ENCODE measurements around the gene FCGBP.

Gene FCGBP

DNA sequence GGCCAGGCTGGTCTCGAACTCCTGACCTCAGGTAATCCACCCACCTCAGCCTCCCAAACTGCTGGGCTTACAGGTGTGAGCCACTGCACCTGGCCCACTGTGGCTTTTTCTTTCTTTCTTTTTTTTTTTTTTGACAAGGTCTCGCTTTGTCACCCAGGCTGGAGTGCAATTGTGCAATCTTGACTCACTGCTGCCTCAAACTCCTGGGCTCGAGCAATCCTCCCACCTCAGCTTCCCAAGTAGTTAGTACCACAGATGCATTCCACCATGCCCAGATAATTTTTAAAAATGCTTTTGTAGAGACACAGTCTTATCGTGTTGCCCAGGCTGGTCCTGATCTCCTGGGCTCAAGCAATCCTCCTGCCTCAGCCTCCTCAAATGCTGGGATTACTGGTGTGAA lies 12.1 kb upstream of the FCGBP start:
- DNase-seq (ENCODE audit: low spot score): no peak

DNA sequence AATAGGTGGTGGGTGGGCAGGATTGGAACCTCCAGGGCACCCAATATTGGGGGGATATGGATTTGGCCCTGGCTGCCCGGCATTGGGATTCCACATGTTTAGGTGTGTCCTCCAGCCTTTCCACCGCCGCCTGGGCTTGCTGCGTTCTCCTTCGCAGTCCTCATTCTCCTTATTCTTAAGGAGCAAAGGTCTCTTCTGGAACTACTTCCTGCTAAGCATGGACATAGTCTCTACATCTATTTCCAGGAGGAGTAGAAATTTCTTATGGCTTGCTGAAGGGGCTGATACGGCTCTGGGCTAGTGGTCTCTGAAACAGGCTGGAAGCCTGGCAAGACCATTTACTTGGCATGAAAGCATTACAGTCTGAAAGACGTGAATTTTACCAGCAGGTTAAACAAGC lies 9.2 kb upstream of the FCGBP start:
- no peak for DNase-seq (ENCODE audit: low spot score)

DNA sequence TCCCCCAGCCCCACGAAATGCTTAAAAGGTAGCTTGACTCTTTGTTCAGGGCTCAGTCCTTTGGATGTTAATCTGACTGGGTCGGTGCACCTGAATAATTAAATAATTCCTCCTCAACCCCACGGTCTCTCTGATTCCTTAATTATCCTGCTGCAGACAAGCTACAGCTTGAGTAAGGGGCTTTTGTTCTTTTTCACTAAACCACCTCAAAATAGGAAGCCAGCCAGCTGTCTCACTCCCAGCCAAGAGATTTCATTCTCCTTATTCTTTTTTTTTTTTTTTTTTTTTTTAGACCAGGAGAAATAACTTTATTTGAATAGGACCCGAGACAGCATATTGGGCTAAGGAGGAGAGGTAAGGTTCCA lies 7.9 kb upstream of the FCGBP start:
- no peak for DNase-seq (ENCODE audit: low spot score)

DNA sequence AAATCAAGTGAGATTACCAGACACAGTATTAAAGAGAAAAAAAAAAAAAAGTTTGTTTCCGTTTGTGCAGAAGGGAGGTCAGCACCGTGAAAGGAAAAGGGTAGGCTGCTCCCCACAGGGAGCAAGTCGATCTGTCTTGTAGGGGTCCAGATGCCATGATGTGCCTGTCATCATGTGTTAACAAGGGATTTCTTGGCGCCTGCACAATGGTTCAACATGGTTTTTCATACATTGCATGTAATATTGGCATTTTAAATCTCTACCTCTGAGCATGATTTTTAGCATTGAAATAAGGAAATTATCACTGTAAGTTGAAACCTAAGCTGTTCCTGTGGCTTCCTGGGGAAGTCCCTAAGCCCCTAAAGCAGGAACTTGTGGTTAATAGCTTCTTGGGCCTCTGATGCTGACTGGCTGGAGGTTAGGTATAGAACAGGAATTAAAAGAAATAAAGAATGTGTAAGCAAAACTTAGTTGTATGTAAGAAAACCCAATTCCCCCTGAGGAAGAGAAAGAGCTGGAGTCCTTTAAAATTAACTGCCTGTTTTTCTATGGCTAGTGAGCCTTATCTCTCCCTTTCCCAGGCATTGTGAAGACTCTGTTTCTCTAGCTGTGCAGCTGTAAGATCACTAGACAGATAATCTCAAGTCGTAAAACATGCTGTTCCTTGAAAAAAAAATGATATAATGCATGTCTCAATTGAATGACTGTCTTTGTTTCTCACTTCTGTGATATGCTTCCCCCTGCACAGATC lies 7.4 kb upstream of the FCGBP start:
- DNase-seq (ENCODE audit: low spot score): peak; percentile 79

DNA sequence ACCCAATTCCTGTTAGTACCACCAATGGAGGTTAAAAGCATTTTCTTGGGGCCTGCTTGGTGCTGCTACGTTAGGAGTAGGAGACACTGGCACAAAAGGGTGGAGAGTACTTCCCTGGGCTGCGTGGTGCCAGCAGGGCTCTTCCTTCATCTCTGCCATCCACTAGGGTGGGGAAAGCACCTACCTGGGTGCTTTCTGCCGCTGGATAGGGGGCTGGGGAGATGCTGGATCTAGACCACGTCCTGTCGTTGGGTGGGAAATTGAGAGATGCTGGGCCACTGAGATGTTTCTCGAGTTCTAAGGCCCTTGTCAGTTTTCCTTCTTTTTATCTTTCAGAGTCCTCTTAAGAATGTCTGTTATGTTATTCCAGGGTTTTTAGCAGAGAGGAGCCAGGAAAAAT lies 6.7 kb upstream of the FCGBP start:
- DNase-seq (ENCODE audit: low spot score): peak; percentile 6

- no peak for DNase-seq (ENCODE audit: low spot score)
These were observed 5.9 kb upstream of the FCGBP start for GRCh38 chr19:39940221-39940833.

DNA sequence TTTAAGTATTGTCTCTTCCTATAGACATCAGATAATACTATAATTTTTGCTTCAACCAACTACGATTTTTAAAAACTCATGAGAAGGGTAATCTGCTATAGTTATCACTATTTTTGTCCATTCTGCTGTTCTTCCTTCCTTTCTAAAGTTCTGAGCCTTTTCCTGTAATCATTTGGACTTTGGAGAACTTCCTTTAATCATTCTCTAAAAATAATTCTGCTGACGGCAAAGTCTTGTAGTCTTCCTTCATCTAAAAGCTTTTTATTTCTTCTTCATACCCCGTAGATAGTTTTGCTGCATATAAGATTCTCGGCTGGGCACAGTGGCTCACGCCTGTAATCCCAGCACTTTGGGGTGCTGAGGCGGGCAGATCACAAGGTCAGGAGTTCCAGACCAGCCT lies 5.1 kb upstream of the FCGBP start:
- no peak for DNase-seq (ENCODE audit: low spot score)

DNA sequence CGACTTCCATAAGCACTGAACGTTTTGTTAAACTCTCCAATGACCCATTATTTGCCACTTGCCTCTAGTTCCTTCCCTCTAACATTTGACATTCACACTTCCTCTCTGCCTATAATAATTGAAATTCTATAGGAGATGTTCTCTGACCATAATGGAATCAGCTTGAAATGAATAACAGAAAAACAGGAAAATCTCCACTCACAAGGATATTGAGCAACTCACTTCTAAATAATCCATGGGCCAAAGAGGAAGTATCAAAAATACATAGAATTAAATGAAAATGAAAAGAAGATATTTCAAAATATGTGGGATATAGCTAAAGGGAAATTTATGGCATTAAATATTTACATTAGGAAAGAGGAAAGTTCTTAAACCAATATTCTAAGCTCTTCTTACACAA lies 3.4 kb upstream of the FCGBP start:
- DNase-seq (ENCODE audit: low spot score): no peak

DNA sequence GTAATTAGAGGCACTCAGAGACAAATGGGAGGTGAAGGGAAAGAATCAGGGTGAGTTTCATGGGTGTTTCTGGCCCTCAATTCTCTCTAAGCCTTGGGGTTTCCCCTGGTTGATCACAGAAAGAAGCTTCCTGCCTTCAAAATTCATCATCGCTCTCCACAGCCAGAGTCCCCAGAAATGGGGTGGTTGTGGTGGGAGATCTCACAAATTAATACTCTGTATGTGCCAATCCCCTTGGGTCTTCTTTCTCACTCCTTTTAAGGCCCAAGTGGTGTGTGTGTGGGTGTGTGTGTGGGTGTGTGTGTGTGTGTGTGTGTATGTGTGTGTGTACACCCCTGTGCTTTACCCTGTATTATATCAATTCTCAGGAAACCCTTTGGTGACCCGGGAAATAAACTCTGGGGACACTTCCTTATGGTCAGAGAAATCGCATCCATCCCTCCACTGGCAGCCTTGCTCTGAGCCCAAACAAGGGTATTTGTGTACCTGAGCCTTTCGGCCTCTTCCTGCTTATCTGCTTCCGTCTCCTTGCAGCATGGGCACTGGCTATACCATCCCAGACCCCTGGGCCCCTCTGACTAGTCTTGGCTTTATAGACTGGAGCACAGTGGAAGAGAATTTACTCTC lies 2.8 kb upstream of the FCGBP start:
- peak; percentile 76 for DNase-seq (ENCODE audit: low spot score)

DNA sequence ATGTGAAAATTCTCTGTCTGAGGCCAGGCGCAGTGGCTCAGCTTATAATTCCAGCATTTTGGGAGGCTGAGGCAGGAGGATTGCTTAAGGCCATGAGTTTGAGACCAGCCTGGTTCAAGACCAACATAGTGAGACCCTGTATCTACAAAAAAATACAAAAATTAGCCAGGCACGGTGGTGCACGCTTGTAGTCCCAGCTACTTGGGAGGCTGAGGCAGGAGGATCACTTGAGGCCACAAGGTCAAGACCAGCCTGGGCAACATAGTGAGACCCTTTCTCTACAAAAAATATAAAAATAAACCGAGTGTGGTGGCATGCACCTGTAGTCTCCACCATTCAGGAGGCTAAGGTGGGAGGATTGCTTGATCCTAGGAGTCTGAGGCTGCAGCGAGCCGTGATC lies 2.2 kb upstream of the FCGBP start:
- DNase-seq (ENCODE audit: low spot score): no peak

- no peak for DNase-seq (ENCODE audit: low spot score)
These were observed 1.6 kb upstream of the FCGBP start for GRCh38 chr19:39936020-39936419.

DNA sequence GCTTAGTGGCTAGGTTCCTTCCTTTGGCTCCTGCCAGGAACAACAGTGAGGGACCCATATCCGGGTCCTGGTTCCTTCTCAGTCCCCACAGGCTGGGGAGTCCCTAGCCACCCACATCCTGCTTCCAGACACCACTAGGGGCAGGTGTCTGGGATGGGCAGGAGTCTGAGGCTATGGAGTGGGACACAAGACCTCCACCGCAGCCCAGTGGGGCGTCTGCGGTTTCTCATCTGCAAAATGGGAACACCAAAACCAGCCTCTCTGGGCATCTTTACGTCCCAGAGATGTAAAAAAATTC lies 879 bp upstream of the FCGBP start:
- DNase-seq (ENCODE audit: low spot score): no peak

DNA sequence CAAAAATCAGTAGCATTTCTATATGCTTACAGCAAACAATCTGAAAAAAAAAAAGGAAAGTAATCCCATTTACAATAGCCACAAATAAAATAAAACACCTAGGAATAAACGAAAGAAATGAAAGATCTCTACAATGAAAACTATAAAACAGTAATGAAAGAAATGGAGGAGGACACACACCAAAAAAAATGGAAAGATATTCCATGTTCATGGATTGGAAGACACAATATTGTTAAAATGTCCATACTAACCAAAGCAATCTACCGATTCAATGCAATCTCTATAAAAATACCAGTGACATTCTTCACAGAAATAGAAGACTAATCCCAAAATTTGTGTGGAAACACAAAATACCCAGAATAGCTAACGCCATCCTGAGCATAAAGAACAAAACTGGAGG lies 4.7 kb downstream of the FCGBP start:
- DNase-seq (ENCODE audit: low spot score): no peak

DNA sequence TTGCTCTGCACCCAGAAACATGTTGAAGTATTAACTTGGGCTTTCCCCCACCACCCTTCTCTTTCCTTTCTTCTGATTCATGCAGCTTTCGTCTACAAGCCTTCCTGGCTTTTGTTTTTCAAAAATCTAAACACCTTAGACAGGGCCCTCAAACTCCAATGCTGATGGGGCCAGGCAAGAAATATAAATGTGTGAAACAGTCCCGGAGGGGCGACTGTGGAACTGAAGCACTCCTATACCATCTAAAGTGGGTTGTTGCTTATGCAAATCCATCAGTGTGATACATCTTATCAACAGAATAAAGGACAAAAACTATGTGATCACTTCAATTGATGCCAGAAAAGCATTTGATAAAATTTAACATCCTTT lies 6.1 kb downstream of the FCGBP start:
- DNase-seq (ENCODE audit: low spot score): no peak

GRCh38 chr19:39927524-39928356 lies 6.7 kb downstream of the FCGBP start:
- DNase-seq (ENCODE audit: low spot score): no peak

DNA sequence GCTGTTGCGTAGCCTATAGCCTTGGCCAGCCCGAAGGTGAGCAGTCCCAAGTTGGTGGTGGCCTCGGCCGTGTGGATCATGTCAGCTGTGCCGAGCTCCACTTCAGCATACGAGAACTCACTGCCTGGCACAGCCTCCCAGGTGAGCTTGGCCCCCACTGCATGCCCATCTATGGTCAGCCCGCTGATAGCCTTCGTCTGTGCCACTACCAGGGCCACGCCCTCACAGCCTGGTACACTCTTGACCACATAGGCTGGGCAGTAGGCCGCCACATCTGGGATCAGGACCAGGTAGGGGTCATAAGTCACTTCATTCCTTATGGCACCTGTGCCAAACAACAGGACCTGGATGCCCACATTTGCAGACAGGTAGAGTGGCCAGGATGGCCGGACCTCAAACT lies 7.4 kb downstream of the FCGBP start:
- no peak for DNase-seq (ENCODE audit: low spot score)

- DNase-seq (ENCODE audit: low spot score): no peak
These were observed 8.2 kb downstream of the FCGBP start for GRCh38 chr19:39926170-39926760.

GRCh38 chr19:39924952-39925351 lies 9.5 kb downstream of the FCGBP start:
- no peak for DNase-seq (ENCODE audit: low spot score)

DNA sequence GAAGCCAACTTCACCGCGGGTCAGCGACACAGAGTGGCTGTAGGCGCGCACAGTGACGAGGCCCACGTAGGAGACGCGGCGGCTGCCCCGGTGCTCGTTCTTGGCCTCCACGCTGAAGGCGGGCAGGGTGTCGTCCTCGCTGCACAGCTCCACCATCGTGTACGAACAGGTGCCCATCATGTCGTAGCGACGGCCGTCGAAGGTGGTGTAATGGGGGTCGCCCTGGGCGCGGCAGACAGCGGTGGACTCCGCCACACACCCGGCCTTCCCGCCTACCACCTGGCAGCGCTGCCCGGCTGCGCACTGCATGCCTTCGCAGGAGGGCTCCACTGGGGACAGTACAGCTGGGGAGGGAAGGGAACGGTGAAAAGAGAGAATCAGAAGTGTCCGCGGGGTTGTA lies 10.0 kb downstream of the FCGBP start:
- no peak for DNase-seq (ENCODE audit: low spot score)

GRCh38 chr19:39923862-39924261 lies 10.6 kb downstream of the FCGBP start:
- no peak for DNase-seq (ENCODE audit: low spot score)

GRCh38 chr19:39919976-39920375 lies 14.5 kb downstream of the FCGBP start:
- no peak for DNase-seq (ENCODE audit: low spot score)

GRCh38 chr19:39918183-39918651 lies 16.2 kb downstream of the FCGBP start:
- DNase-seq (ENCODE audit: low spot score): no peak

All from CD4-positive, alpha-beta T cell treated with Interleukin-2 at 100 ng/mL for 4 hours (primary cell).